Measurements from ENCODE around the gene GHITM.

The GHITM gene

GRCh38 chr10:84201682-84202081 is 62.4 kb downstream of the GHITM start:
- no peaks in the 10 kb centered on the region for H3K9me2 ChIP-seq (replicated peaks; ENCODE audit: insufficient read depth, low read length)
- no peak for TF ChIP-seq EZH2phosphoT487 (conservative IDR thresholded peaks at IDR 0.05; ENCODE audit: low read length)
- TF ChIP-seq, protein P1, sequence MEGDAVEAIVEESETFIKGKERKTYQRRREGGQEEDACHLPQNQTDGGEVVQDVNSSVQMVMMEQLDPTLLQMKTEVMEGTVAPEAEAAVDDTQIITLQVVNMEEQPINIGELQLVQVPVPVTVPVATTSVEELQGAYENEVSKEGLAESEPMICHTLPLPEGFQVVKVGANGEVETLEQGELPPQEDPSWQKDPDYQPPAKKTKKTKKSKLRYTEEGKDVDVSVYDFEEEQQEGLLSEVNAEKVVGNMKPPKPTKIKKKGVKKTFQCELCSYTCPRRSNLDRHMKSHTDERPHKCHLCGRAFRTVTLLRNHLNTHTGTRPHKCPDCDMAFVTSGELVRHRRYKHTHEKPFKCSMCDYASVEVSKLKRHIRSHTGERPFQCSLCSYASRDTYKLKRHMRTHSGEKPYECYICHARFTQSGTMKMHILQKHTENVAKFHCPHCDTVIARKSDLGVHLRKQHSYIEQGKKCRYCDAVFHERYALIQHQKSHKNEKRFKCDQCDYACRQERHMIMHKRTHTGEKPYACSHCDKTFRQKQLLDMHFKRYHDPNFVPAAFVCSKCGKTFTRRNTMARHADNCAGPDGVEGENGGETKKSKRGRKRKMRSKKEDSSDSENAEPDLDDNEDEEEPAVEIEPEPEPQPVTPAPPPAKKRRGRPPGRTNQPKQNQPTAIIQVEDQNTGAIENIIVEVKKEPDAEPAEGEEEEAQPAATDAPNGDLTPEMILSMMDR (IDR thresholded peaks at IDR 0.05; ENCODE audit: insufficient read depth, low read length, poor library complexity, severe bottlenecking), result no peak
- H3K9me3 ChIP-seq (ENCODE audit: insufficient read depth, low read length), result no peaks in the 10 kb centered on the region
- no peak overlapping the region for H3K4me3 ChIP-seq (ENCODE audit: insufficient read depth, low read length, poor library complexity, severe bottlenecking)
- H3F3A ChIP-seq (ENCODE audit: insufficient read depth), result no peaks in the 10 kb centered on the region
- no peak overlapping the region for H3K27ac ChIP-seq (ENCODE audit: low read depth, low read length)
- H3K27me3 ChIP-seq (ENCODE audit: low read length), result no peaks in the 10 kb centered on the region
- no peaks in the 10 kb centered on the region for H3K36me3 ChIP-seq (ENCODE audit: low read length)
- H2AFZ ChIP-seq (ENCODE audit: low read depth, low read length, severe bottlenecking), result no peak overlapping the region
- no peaks in the 10 kb centered on the region for H4K20me1 ChIP-seq (ENCODE audit: low read depth, low read length)
- no peaks in the 10 kb centered on the region for H3K79me2 ChIP-seq (ENCODE audit: insufficient read depth, low read length)
- H3K4me2 ChIP-seq (ENCODE audit: low read depth, low read length, poor library complexity, severe bottlenecking), result no peak overlapping the region
- no peak overlapping the region for H3K9ac ChIP-seq (ENCODE audit: low read length)

DNA sequence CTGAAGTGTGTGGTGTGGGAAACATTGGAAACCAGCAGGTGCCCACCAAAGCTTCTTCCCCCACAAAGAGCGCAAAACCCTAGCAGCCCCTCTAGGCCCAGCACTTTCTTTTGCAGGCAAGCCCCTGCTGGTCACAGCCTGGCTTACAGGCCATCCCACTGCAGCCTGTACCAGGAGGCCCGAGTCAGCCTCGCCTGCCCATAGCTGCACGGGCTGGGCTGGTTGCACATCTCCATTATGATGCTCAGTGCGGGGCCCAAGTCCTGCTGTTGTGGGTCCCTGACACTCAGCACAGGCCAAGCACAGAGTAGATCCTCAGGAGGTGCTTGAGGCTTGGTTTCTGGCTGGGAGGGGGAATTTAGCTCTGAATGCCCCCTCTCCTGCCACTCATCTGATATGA is 63.0 kb downstream of the GHITM start:
- no peaks in the 10 kb centered on the region for H4K20me1 ChIP-seq (ENCODE audit: low read depth, low read length)
- H3K9ac ChIP-seq (ENCODE audit: low read length), result no peak overlapping the region
- no peak overlapping the region for H3K27ac ChIP-seq (ENCODE audit: low read depth, low read length)
- no peaks in the 10 kb centered on the region for H3K9me3 ChIP-seq (ENCODE audit: insufficient read depth, low read length)
- no peak overlapping the region for H2AFZ ChIP-seq (ENCODE audit: low read depth, low read length, severe bottlenecking)
- H3K36me3 ChIP-seq (ENCODE audit: low read length), result no peaks in the 10 kb centered on the region
- H3K4me3 ChIP-seq (ENCODE audit: insufficient read depth, low read length, poor library complexity, severe bottlenecking), result no peak overlapping the region
- H3K27me3 ChIP-seq (ENCODE audit: low read length), result no peaks in the 10 kb centered on the region
- TF ChIP-seq, protein P1 (IDR thresholded peaks at IDR 0.05; ENCODE audit: insufficient read depth, low read length, poor library complexity, severe bottlenecking), result no peak
- TF ChIP-seq EZH2phosphoT487 (conservative IDR thresholded peaks at IDR 0.05; ENCODE audit: low read length), result no peak
- H3K9me2 ChIP-seq (replicated peaks; ENCODE audit: insufficient read depth, low read length), result no peaks in the 10 kb centered on the region
- no peaks in the 10 kb centered on the region for H3F3A ChIP-seq (ENCODE audit: insufficient read depth)
- H3K79me2 ChIP-seq (ENCODE audit: insufficient read depth, low read length), result no peaks in the 10 kb centered on the region
- H3K4me2 ChIP-seq (ENCODE audit: low read depth, low read length, poor library complexity, severe bottlenecking), result no peak overlapping the region

Measured in SU-DHL-6 (cell line).